Neural cell (in vitro differentiated cells): ENCODE measurements around the gene RNF213. TPM values are rescaled to one million over a fixed set of nuclear protein-coding genes. Genes with fewer than 3 reads are reported as not detected.

ENCODE experiments used
- H2AFZ ChIP-seq: fragments of 200-600, 300-800 bp; sonication (generic), shearing (Covaris generic); 2 replicates; pipeline ENCODE4 v1.6.0; 2014; ENCODE audit warnings: low read depth, mild to moderate bottlenecking, antibody characterized with exemption, low read length, moderate library complexity
- H3F3A ChIP-seq: fragments of 200-600 bp; shearing (Covaris generic); 2 replicates; pipeline ENCODE4 v1.6.1; 2016; ENCODE audit warnings: mild to moderate bottlenecking, moderate library complexity, mixed read lengths, antibody characterized with exemption, low read length; ENCODE audit not compliant: insufficient read depth, poor library complexity, severe bottlenecking
- H3K27ac ChIP-seq: fragments of 200-600, 300-800 bp; sonication (generic), shearing (Covaris generic); 2 replicates; pipeline ENCODE4 v1.5.1; 2014; ENCODE audit warnings: mild to moderate bottlenecking, low read length, moderate library complexity
- H3K27me3 ChIP-seq: fragments of 300-800, 200-600 bp; sonication (generic), shearing (Covaris generic); 2 replicates; pipeline ENCODE4 v1.6.0; 2014; ENCODE audit warnings: mild to moderate bottlenecking, low read depth, low read length, moderate library complexity; ENCODE audit not compliant: insufficient read depth
- H3K36me3 ChIP-seq: fragments of 300-800, 200-600 bp; sonication (generic), shearing (Covaris generic); 2 replicates; pipeline ENCODE4 v1.5.1; 2014; ENCODE audit warnings: mild to moderate bottlenecking, antibody characterized with exemption, low read length, moderate library complexity; ENCODE audit not compliant: insufficient read depth
- H3K4me2 ChIP-seq: fragments of 300-800, 200-600 bp; sonication (generic), shearing (Covaris generic); 2 replicates; pipeline ENCODE4 v1.6.0; 2014; ENCODE audit warnings: mild to moderate bottlenecking, low read length
- H3K4me3 ChIP-seq: fragments of 300-800, 200-600 bp; sonication (generic), shearing (Covaris generic); 2 replicates; pipeline ENCODE4 v1.5.1; 2014; ENCODE audit warnings: mild to moderate bottlenecking, low read length, moderate library complexity
- H3K79me2 ChIP-seq: fragments of 200-600 bp; shearing (Covaris generic); replicated peaks from 2 replicates; pipeline ENCODE4 v1.6.0; 2014; ENCODE audit warnings: mild to moderate bottlenecking, low read length, moderate library complexity; ENCODE audit not compliant: insufficient read depth
- H3K9ac ChIP-seq: fragments of 300-800, 200-600 bp; sonication (generic), shearing (Covaris generic); 2 replicates; pipeline ENCODE4 v1.6.1; 2016; ENCODE audit warnings: mild to moderate bottlenecking, low read length, mixed read lengths
- H3K9me2 ChIP-seq: fragments of 200-600 bp; shearing (Covaris generic); 2 replicates; pipeline ENCODE4 v1.6.1; 2016; ENCODE audit warnings: mild to moderate bottlenecking, low read length, mixed read lengths; ENCODE audit not compliant: insufficient read depth
- H3K9me3 ChIP-seq: fragments of 200-600, 300-800 bp; sonication (generic), shearing (Covaris generic); 2 replicates; pipeline ENCODE4 v1.6.1; 2016; ENCODE audit warnings: mild to moderate bottlenecking, mixed run types, low read length, moderate library complexity, mixed read lengths
- H4K20me1 ChIP-seq: fragments of 200-600 bp; shearing (Covaris generic); 2 replicates; pipeline ENCODE4 v1.6.1; 2016; ENCODE audit warnings: mild to moderate bottlenecking, mixed run types; ENCODE audit not compliant: insufficient read depth
- EP300 ChIP-seq: fragments of 450-650 bp; conservative IDR thresholded peaks from 2 replicates; pipeline ENCODE4 v1.6.1; 2014; ENCODE audit warnings: antibody characterized with exemption, mild to moderate bottlenecking, moderate library complexity; ENCODE audit not compliant: poor library complexity, severe bottlenecking
- EZH2 ChIP-seq: fragments of 200-600, 300-800 bp; shearing (Covaris generic), sonication (generic); IDR thresholded peaks from 2 replicates; pipeline ENCODE4 v1.6.1; 2014; ENCODE audit warnings: antibody characterized with exemption, low read length, borderline replicate concordance, mild to moderate bottlenecking; ENCODE audit not compliant: insufficient read depth, poor library complexity, severe bottlenecking
- MXI1 ChIP-seq: fragments of 450-650 bp; conservative IDR thresholded peaks from 2 replicates; pipeline ENCODE4 v1.6.1; 2014; ENCODE audit warnings: antibody characterized with exemption, mild to moderate bottlenecking; ENCODE audit not compliant: poor library complexity, severe bottlenecking
- POLR2AphosphoS5 ChIP-seq: IDR thresholded peaks from 2 replicates; pipeline ENCODE4 v1.6.1; 2012
- RAD21 ChIP-seq: fragments of 450-650 bp; conservative IDR thresholded peaks from 2 replicates; pipeline ENCODE4 v1.6.1; 2014; ENCODE audit warnings: antibody characterized with exemption, mild to moderate bottlenecking, moderate library complexity
- SMC3 ChIP-seq: fragments of 450-650 bp; conservative IDR thresholded peaks from 2 replicates; pipeline ENCODE4 v1.6.1; 2014; ENCODE audit warnings: antibody characterized with exemption, mild to moderate bottlenecking, moderate library complexity; ENCODE audit not compliant: poor library complexity
- TAF1 ChIP-seq: IDR thresholded peaks from 2 replicates; pipeline ENCODE4 v1.6.1; 2012; ENCODE audit warnings: low read depth
- polyA plus RNA-seq: library from polyadenylated mRNA; depleted of rRNA; stranded (reverse); fragments of >200 nt; gene quantifications from 2 replicates; pipeline ENCODE4 v1.2.3, GENCODE V29; 2014
- TF ChIP-seq, protein P1 (sequence below): fragments of 450-650 bp; IDR thresholded peaks from 2 replicates; pipeline ENCODE4 v1.5.1; 2014; ENCODE audit warnings: antibody characterized with exemption, mild to moderate bottlenecking, moderate library complexity; ENCODE audit not compliant: poor library complexity, severe bottlenecking
- TF ChIP-seq, protein P2 (sequence below): IDR thresholded peaks from 2 replicates; pipeline ENCODE4 v1.6.1; 2012; ENCODE audit warnings: borderline replicate concordance

The RNF213 gene
- polyA plus RNA-seq, 1 donor from 2014 or later = 1.5 TPM

DNA sequence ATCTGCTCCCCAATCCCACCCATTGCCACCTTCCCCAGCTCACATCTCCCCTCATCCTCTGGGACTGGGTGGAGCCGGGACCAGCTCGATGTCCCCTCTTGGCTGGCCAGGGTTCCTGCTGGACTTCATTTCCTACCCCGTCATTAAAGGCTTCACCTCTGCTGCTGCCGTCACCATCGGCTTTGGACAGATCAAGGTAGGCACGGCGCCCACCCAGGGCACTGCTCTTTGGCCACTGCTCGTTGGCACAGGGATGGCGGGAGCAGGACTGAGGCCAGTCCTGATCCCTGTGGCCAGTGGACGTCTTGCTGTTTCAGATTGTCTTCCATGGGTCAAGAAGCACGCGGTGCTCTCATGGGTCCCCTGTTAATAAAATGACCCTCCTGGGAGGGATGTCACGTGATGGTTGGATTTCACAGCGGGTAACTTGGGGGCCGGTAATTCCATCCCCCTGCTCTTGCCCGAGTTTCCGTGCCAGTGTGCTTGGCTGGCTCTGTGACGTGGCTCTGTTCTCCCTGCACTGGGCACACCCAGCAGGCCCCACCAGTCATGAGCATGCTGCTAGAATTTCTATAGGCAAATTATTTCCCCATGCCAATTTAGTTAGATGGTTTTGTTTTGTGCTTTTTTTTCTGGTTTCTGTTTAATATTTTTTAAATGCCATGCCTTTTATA is 37.4 kb upstream of the RNF213 start:
- Histone ChIP-seq H2AFZ (no peak overlapping the region), H3K9me3 (no peaks in the 10 kb centered on the region), H3K79me2 (no peaks in the 10 kb centered on the region), H4K20me1 (no peaks in the 10 kb centered on the region), H3K4me3 (no peak overlapping the region), H3K9me2 (no peaks in the 10 kb centered on the region), H3K27me3 (no peaks in the 10 kb centered on the region), H3F3A (no peaks in the 10 kb centered on the region), H3K9ac (no peak overlapping the region), H3K4me2 (no peak overlapping the region), H3K27ac (no peak overlapping the region), H3K36me3 (no peaks in the 10 kb centered on the region)
- no peak for TF ChIP-seq POLR2AphosphoS5
- no peak for TF ChIP-seq SMC3
- TF ChIP-seq TAF1 = no peak
- TF ChIP-seq EZH2 = no peak
- TF ChIP-seq EP300 = no peak
- TF ChIP-seq, protein P1, sequence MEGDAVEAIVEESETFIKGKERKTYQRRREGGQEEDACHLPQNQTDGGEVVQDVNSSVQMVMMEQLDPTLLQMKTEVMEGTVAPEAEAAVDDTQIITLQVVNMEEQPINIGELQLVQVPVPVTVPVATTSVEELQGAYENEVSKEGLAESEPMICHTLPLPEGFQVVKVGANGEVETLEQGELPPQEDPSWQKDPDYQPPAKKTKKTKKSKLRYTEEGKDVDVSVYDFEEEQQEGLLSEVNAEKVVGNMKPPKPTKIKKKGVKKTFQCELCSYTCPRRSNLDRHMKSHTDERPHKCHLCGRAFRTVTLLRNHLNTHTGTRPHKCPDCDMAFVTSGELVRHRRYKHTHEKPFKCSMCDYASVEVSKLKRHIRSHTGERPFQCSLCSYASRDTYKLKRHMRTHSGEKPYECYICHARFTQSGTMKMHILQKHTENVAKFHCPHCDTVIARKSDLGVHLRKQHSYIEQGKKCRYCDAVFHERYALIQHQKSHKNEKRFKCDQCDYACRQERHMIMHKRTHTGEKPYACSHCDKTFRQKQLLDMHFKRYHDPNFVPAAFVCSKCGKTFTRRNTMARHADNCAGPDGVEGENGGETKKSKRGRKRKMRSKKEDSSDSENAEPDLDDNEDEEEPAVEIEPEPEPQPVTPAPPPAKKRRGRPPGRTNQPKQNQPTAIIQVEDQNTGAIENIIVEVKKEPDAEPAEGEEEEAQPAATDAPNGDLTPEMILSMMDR = no peak
- TF ChIP-seq, protein P2, sequence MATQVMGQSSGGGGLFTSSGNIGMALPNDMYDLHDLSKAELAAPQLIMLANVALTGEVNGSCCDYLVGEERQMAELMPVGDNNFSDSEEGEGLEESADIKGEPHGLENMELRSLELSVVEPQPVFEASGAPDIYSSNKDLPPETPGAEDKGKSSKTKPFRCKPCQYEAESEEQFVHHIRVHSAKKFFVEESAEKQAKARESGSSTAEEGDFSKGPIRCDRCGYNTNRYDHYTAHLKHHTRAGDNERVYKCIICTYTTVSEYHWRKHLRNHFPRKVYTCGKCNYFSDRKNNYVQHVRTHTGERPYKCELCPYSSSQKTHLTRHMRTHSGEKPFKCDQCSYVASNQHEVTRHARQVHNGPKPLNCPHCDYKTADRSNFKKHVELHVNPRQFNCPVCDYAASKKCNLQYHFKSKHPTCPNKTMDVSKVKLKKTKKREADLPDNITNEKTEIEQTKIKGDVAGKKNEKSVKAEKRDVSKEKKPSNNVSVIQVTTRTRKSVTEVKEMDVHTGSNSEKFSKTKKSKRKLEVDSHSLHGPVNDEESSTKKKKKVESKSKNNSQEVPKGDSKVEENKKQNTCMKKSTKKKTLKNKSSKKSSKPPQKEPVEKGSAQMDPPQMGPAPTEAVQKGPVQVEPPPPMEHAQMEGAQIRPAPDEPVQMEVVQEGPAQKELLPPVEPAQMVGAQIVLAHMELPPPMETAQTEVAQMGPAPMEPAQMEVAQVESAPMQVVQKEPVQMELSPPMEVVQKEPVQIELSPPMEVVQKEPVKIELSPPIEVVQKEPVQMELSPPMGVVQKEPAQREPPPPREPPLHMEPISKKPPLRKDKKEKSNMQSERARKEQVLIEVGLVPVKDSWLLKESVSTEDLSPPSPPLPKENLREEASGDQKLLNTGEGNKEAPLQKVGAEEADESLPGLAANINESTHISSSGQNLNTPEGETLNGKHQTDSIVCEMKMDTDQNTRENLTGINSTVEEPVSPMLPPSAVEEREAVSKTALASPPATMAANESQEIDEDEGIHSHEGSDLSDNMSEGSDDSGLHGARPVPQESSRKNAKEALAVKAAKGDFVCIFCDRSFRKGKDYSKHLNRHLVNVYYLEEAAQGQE = no peak
- no peak for TF ChIP-seq RAD21
- TF ChIP-seq MXI1 = no peak

DNA sequence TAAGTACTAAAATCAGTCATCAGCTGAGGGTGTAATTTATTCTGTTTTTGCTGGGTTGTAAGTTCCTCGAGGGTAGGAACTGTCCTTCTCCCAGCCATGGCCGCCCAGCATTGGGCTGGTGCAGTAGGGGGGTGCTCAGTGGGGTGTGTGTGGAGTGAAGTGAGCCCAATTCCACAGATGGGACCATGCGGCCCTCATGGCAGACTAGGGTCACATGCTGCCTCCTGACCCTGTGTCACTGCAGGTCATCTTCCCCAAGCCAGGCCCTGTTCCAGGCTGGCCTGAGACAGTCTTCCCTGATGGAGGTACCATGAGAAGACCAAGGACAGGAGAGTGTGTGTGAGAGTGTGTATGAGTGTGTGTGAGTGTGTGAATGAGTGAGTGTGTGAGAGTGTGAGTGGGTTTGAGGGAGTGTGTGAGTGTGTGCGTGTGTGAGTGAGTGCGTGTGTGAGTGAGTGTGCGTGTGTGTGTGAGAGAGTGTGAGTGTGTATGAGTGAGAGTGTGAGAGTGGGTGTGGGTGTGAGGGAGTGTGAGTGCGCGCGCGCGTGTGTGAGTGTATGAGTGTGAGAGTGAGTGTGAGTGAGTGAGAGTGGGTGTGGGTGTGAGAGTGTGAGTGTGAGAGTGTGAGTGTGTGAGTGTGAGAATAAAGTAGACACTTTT is 36.7 kb upstream of the RNF213 start:
- no peaks in the 10 kb centered on the region for H3K9me3 ChIP-seq
- no peak overlapping the region for H3K27ac ChIP-seq
- no peaks in the 10 kb centered on the region for H3K9me2 ChIP-seq
- no peaks in the 10 kb centered on the region for H3K27me3 ChIP-seq
- TF ChIP-seq, protein P1 = no peak
- no peak for TF ChIP-seq MXI1
- TF ChIP-seq EZH2 = no peak
- TF ChIP-seq EP300 = no peak
- TF ChIP-seq SMC3 = no peak
- no peak for TF ChIP-seq RAD21
- no peak for TF ChIP-seq POLR2AphosphoS5
- TF ChIP-seq, protein P2 = no peak
- TF ChIP-seq TAF1 = no peak
- H3K9ac ChIP-seq = no peak overlapping the region
- no peaks in the 10 kb centered on the region for H4K20me1 ChIP-seq
- H3K36me3 ChIP-seq = no peaks in the 10 kb centered on the region
- no peak overlapping the region for H2AFZ ChIP-seq
- no peak overlapping the region for H3K4me2 ChIP-seq
- H3K79me2 ChIP-seq = no peaks in the 10 kb centered on the region
- no peak overlapping the region for H3K4me3 ChIP-seq
- H3F3A ChIP-seq = no peaks in the 10 kb centered on the region
